WTC11 (cell line): Measurements from ENCODE around the gene RAC2. TPM values are rescaled to one million over a fixed set of nuclear protein-coding genes. Genes with fewer than 3 reads are reported as not detected.

Experiments
- CREB1 ChIP-seq: sonication (generic); formaldehyde crosslinking; IDR thresholded peaks from 2 replicates; pipeline ENCODE4 v1.8.0; 2023; ENCODE audit warnings: mild to moderate bottlenecking, missing genetic modification reagents
- E2F4 ChIP-seq: sonication (generic); formaldehyde crosslinking; IDR thresholded peaks from 2 replicates; pipeline ENCODE4 v1.8.1; 2022; ENCODE audit warnings: low read depth, mild to moderate bottlenecking, moderate library complexity, missing genetic modification reagents, borderline replicate concordance
- EMX1 ChIP-seq: fragments of 250-450 bp; sonication (Bioruptor Pico); IDR thresholded peaks from 2 replicates; pipeline ENCODE4 v1.8.0; 2021; ENCODE audit warnings: mild to moderate bottlenecking
- ESRRA ChIP-seq: sonication (generic); formaldehyde crosslinking; IDR thresholded peaks from 2 replicates; pipeline ENCODE4 v1.8.1; 2022; ENCODE audit warnings: mild to moderate bottlenecking, missing genetic modification reagents, borderline replicate concordance
- ETV6 ChIP-seq: sonication (generic); formaldehyde crosslinking; IDR thresholded peaks from 2 replicates; pipeline ENCODE4 v1.8.1; 2022; ENCODE audit warnings: mild to moderate bottlenecking, missing genetic modification reagents
- FOXP1 ChIP-seq: sonication (generic); formaldehyde crosslinking; IDR thresholded peaks from 2 replicates; pipeline ENCODE4 v1.8.0; 2022; ENCODE audit warnings: missing genetic modification reagents, mild to moderate bottlenecking, moderate library complexity, borderline replicate concordance
- FOXP4 ChIP-seq: sonication (generic); formaldehyde crosslinking; IDR thresholded peaks from 2 replicates; pipeline ENCODE4 v1.8.0; 2022; ENCODE audit warnings: mild to moderate bottlenecking, missing genetic modification reagents
- JUN ChIP-seq: sonication (generic); formaldehyde crosslinking; IDR thresholded peaks from 2 replicates; pipeline ENCODE4 v1.8.0; 2023; ENCODE audit warnings: mild to moderate bottlenecking, missing genetic modification reagents
- MXD4 ChIP-seq: fragments of 250-450 bp; sonication (Bioruptor Pico); IDR thresholded peaks from 2 replicates; pipeline ENCODE4 v1.8.0; 2021; ENCODE audit warnings: mild to moderate bottlenecking, moderate library complexity, borderline replicate concordance
- ZBTB21 ChIP-seq: sonication (generic); formaldehyde crosslinking; IDR thresholded peaks from 2 replicates; pipeline ENCODE4 v1.8.1; 2023; ENCODE audit warnings: mild to moderate bottlenecking, missing genetic modification reagents, borderline replicate concordance
- ZNF121 ChIP-seq: sonication (generic); formaldehyde crosslinking; IDR thresholded peaks from 2 replicates; pipeline ENCODE4 v1.8.0; 2023; ENCODE audit warnings: missing genetic modification reagents
- ZNF219 ChIP-seq: sonication (generic); formaldehyde crosslinking; IDR thresholded peaks from 2 replicates; pipeline ENCODE4 v1.8.0; 2023; ENCODE audit warnings: missing genetic modification reagents, mild to moderate bottlenecking, borderline replicate concordance
- ZNF532 ChIP-seq: fragments of 250-450 bp; sonication (Bioruptor Pico); IDR thresholded peaks from 2 replicates; pipeline ENCODE4 v1.9.0; 2021; ENCODE audit warnings: mild to moderate bottlenecking, borderline replicate concordance
- total RNA-seq: library from RNA; stranded (reverse); gene quantifications from 3 replicates; pipeline ENCODE4 v1.2.3, GENCODE V29; 2021
- TF ChIP-seq, protein P1 (sequence below): sonication (generic); formaldehyde crosslinking; IDR thresholded peaks from 2 replicates; pipeline ENCODE4 v1.8.0; 2022; ENCODE audit warnings: mild to moderate bottlenecking, missing genetic modification reagents
- TF ChIP-seq, protein P2 (sequence below): fragments of 250-450 bp; sonication (Bioruptor Pico); IDR thresholded peaks from 2 replicates; pipeline ENCODE4 v1.9.0; 2021; ENCODE audit warnings: mild to moderate bottlenecking
- TF ChIP-seq, protein P3 (sequence below): sonication (generic); formaldehyde crosslinking; conservative IDR thresholded peaks from 2 replicates; pipeline ENCODE4 v1.8.1; 2022; ENCODE audit warnings: mild to moderate bottlenecking, missing genetic modification reagents
- TF ChIP-seq, protein P4 (sequence below): sonication (generic); formaldehyde crosslinking; IDR thresholded peaks from 2 replicates; pipeline ENCODE4 v1.8.1; 2022; ENCODE audit warnings: mild to moderate bottlenecking, missing genetic modification reagents, moderate library complexity, borderline replicate concordance
- TF ChIP-seq, protein P5 (sequence below): sonication (generic); formaldehyde crosslinking; IDR thresholded peaks from 2 replicates; pipeline ENCODE4 v1.8.1; 2023; ENCODE audit warnings: mild to moderate bottlenecking, missing genetic modification reagents
- TF ChIP-seq, protein P6 (sequence below): sonication (generic); formaldehyde crosslinking; IDR thresholded peaks from 2 replicates; pipeline ENCODE4 v1.8.0; 2022; ENCODE audit warnings: missing genetic modification reagents

Gene RAC2
- total RNA-seq, 1 experiment from 2014 or later, result 3.6 TPM

DNA sequence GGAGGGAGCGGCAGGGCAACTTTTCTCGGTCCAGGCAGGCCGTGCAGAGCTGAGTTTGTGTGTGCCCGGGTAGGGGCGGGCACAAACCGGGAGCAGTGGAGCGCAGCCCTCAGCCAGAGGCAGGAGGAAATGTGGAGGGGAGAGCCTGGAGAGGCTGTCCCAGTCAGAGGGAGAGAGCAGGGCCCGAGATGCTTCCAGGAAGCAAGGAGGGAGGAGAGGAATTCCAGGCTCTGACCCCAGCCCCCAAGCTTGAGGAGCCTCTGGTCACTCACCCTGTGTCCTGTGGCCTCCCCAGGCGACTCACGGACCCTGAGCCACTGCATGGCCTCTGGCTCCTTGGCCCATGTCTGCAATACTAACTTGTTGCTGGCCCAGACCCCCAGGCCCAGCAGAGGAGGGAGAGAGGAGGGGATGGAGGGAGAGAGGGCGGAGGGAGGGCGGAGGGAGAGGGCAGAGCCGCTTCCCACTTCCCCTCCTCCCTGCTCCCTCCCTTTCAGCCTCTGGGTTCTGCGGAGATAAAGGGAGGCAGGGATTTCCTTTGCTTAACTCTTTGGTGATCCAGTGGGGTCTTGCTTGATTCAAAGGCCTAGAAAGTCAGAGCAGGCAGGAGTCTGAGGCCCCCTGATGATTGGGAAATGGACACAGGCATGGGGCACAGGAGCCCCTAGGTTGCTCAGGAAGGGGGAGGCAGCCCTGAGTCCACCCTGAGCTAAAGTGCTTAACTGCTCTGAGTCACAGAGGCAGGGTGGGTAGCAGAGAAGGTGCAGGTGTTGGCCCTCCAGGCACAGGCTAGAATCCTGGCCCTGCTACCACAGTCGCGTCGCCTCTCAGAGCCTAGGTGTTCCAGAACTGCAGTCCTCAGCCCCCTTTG lies 55.9 kb downstream of the RAC2 start, which contains the start of gene C1QTNF6 (continued):
- no peak for TF ChIP-seq JUN (CRISPR knock-in tag)
- TF ChIP-seq, protein P1, sequence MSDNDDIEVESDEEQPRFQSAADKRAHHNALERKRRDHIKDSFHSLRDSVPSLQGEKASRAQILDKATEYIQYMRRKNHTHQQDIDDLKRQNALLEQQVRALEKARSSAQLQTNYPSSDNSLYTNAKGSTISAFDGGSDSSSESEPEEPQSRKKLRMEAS (CRISPR knock-in tag), result no peak
- TF ChIP-seq CREB1 (CRISPR knock-in tag), result 0 out of 2 replicates have a peak, but pooled peaks have one; percentile 23
- TF ChIP-seq, protein P2, sequence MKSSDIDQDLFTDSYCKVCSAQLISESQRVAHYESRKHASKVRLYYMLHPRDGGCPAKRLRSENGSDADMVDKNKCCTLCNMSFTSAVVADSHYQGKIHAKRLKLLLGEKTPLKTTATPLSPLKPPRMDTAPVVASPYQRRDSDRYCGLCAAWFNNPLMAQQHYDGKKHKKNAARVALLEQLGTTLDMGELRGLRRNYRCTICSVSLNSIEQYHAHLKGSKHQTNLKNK (CRISPR knock-in tag), result no peak
- TF ChIP-seq, protein P3, sequence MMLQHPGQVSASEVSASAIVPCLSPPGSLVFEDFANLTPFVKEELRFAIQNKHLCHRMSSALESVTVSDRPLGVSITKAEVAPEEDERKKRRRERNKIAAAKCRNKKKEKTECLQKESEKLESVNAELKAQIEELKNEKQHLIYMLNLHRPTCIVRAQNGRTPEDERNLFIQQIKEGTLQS (CRISPR knock-in tag), result no peak
- TF ChIP-seq ZNF121 (CRISPR knock-in tag), result 0 out of 2 replicates have a peak, but pooled peaks have one; percentile 45
- TF ChIP-seq, protein P4, sequence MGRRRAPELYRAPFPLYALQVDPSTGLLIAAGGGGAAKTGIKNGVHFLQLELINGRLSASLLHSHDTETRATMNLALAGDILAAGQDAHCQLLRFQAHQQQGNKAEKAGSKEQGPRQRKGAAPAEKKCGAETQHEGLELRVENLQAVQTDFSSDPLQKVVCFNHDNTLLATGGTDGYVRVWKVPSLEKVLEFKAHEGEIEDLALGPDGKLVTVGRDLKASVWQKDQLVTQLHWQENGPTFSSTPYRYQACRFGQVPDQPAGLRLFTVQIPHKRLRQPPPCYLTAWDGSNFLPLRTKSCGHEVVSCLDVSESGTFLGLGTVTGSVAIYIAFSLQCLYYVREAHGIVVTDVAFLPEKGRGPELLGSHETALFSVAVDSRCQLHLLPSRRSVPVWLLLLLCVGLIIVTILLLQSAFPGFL, result no peak
- 0 out of 2 replicates have a peak, but pooled peaks have one; percentile 63 for TF ChIP-seq ETV6 (CRISPR knock-in tag)
- TF ChIP-seq FOXP1 (CRISPR knock-in tag), result no peak
- TF ChIP-seq ESRRA (CRISPR knock-in tag), result 0 out of 2 replicates have a peak, but pooled peaks have one; percentile 16
- TF ChIP-seq, protein P5, sequence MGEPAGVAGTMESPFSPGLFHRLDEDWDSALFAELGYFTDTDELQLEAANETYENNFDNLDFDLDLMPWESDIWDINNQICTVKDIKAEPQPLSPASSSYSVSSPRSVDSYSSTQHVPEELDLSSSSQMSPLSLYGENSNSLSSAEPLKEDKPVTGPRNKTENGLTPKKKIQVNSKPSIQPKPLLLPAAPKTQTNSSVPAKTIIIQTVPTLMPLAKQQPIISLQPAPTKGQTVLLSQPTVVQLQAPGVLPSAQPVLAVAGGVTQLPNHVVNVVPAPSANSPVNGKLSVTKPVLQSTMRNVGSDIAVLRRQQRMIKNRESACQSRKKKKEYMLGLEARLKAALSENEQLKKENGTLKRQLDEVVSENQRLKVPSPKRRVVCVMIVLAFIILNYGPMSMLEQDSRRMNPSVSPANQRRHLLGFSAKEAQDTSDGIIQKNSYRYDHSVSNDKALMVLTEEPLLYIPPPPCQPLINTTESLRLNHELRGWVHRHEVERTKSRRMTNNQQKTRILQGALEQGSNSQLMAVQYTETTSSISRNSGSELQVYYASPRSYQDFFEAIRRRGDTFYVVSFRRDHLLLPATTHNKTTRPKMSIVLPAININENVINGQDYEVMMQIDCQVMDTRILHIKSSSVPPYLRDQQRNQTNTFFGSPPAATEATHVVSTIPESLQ (CRISPR knock-in tag), result no peak
- no peak for TF ChIP-seq E2F4 (CRISPR knock-in tag)
- TF ChIP-seq, protein P6, sequence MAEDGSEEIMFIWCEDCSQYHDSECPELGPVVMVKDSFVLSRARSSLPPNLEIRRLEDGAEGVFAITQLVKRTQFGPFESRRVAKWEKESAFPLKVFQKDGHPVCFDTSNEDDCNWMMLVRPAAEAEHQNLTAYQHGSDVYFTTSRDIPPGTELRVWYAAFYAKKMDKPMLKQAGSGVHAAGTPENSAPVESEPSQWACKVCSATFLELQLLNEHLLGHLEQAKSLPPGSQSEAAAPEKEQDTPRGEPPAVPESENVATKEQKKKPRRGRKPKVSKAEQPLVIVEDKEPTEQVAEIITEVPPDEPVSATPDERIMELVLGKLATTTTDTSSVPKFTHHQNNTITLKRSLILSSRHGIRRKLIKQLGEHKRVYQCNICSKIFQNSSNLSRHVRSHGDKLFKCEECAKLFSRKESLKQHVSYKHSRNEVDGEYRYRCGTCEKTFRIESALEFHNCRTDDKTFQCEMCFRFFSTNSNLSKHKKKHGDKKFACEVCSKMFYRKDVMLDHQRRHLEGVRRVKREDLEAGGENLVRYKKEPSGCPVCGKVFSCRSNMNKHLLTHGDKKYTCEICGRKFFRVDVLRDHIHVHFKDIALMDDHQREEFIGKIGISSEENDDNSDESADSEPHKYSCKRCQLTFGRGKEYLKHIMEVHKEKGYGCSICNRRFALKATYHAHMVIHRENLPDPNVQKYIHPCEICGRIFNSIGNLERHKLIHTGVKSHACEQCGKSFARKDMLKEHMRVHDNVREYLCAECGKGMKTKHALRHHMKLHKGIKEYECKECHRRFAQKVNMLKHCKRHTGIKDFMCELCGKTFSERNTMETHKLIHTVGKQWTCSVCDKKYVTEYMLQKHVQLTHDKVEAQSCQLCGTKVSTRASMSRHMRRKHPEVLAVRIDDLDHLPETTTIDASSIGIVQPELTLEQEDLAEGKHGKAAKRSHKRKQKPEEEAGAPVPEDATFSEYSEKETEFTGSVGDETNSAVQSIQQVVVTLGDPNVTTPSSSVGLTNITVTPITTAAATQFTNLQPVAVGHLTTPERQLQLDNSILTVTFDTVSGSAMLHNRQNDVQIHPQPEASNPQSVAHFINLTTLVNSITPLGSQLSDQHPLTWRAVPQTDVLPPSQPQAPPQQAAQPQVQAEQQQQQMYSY (CRISPR knock-in tag), result no peak
- TF ChIP-seq FOXP4, result no peak
- no peak for TF ChIP-seq ZNF219 (CRISPR knock-in tag)
- no peak for TF ChIP-seq ZBTB21
- no peak for TF ChIP-seq ZNF532 (CRISPR knock-in tag)
- TF ChIP-seq MXD4 (CRISPR knock-in tag), result no peak
- no peak for TF ChIP-seq EMX1 (CRISPR knock-in tag)
